K562 (cell line): ENCODE data around the gene EZH2. TPM values are rescaled to one million over a fixed set of nuclear protein-coding genes. Genes with fewer than 3 reads are reported as not detected.
A peak's percentile ranks its signal among the peaks of the same experiment; 100 is the strongest.

Experiments used
- ATAC-seq: fragments of 200-7000 bp; cut with Tn5 transposase; 3 replicates; pipeline ENCODE4 v1.9.1; 2020; ENCODE audit warnings: moderate library complexity
- BruUV-seq: library from RNA; stranded (reverse); fragments of 400-500 nt; replicated peaks from 2 replicates; lab custom pipeline; 2021; lab: Mats Ljungman, UMichigan
- CTCF ChIA-PET: fragments of 300-600 bp; formaldehyde crosslinking; extraction: SDS; loops from one replicate; lab custom pipeline; 2021; ENCODE audit warnings: low intra/inter-chr PET ratio; lab: Yijun Ruan, JAX
- POLR2A ChIA-PET: fragments of 300-600, 350-650 bp; sonication (Branson Sonifier 250); formaldehyde crosslinking; extraction: SDS; loops from one replicate; lab custom pipeline; 2021; ENCODE audit warnings: antibody characterized with exemption, inconsistent platforms; lab: Yijun Ruan, JAX
- DNase-seq, 4 experiments: peaks; one replicate each; pipeline versions ENCODE4 v3.0.0 to v3.0.0-alpha.2; 2011 to 2018; ENCODE audit warnings: low spot score in 3 of 4, mixed read lengths in 3 of 4; ENCODE audit errors: extremely low read depth in 1 of 4
- FAIRE-seq: peaks from 2 replicates; lab custom pipeline; 2011; peaks lifted over from hg19 to GRCh38; lab: Jason Lieb, UNC
- H2AFZ ChIP-seq: 2 replicates; pipeline ENCODE4 v1.6.0; 2011; ENCODE audit warnings: low read depth, low read length, control low read depth, inconsistent platforms
- H3K27ac ChIP-seq: fragments of 200-600 bp; 3 replicates; pipeline ENCODE4 v1.8.0; 2011; ENCODE audit warnings: low read depth, mild to moderate bottlenecking, control low read depth, inconsistent platforms, low read length, moderate library complexity, mixed read lengths; ENCODE audit errors: extremely low read depth
- H3K27me3 ChIP-seq, 2 experiments: fragments of 300-600 bp in 1 of 2; 2 replicates in 1 of 2; 3 replicates in 1 of 2; pipeline versions ENCODE4 v1.6.0 to v1.8.0; 2011; ENCODE audit warnings: inconsistent platforms in 2 of 2, low read length in 2 of 2, mild to moderate bottlenecking in 1 of 2, mixed read lengths in 1 of 2, moderate library complexity in 1 of 2; ENCODE audit not compliant: control insufficient read depth in 2 of 2, insufficient read depth in 2 of 2
- H3K36me3 ChIP-seq: fragments of 300-600 bp; 3 replicates; pipeline ENCODE4 v1.8.0; 2011; ENCODE audit warnings: mild to moderate bottlenecking, low read length, inconsistent platforms; ENCODE audit not compliant: control insufficient read depth, insufficient read depth
- H3K4me1 ChIP-seq, 2 experiments: fragments of 200-600 bp in 1 of 2; replicated peaks in 1 of 2; 2 replicates in 1 of 2; 3 replicates in 1 of 2; pipeline versions ENCODE4 v1.5.1 to v1.8.0; 2011; ENCODE audit warnings: inconsistent platforms in 2 of 2, low read length in 2 of 2, mild to moderate bottlenecking in 1 of 2, mixed read lengths in 1 of 2, moderate library complexity in 1 of 2; ENCODE audit not compliant: control insufficient read depth in 2 of 2, insufficient read depth in 2 of 2
- H3K4me2 ChIP-seq: 2 replicates; pipeline ENCODE4 v1.6.1; 2011; ENCODE audit warnings: low read length, control low read depth, inconsistent platforms, mixed read lengths; ENCODE audit not compliant: insufficient read depth
- H3K4me3 ChIP-seq: fragments of 200-600 bp; sonication (generic), shearing (Covaris generic); 2 replicates; pipeline ENCODE4 v1.5.1; 2016; ENCODE audit warnings: control low read depth, inconsistent platforms
- H3K79me2 ChIP-seq: fragments of 200-600 bp; 3 replicates; pipeline ENCODE4 v1.8.0; 2011; ENCODE audit warnings: low read length, inconsistent platforms; ENCODE audit not compliant: control insufficient read depth, insufficient read depth
- H3K9ac ChIP-seq, 2 experiments: 2 replicates each; pipeline versions ENCODE4 v1.6.0 to v1.6.1; 2011; ENCODE audit warnings: low read depth in 2 of 2, low read length in 2 of 2, control low read depth in 1 of 2, inconsistent platforms in 1 of 2, mild to moderate bottlenecking in 1 of 2, mixed read lengths in 1 of 2; ENCODE audit not compliant: insufficient read depth in 1 of 2
- H3K9me1 ChIP-seq: one replicate; pipeline ENCODE4 v1.6.0; 2011; ENCODE audit warnings: inconsistent platforms, mild to moderate bottlenecking, low read length, moderate library complexity; ENCODE audit not compliant: control insufficient read depth, insufficient read depth
- H3K9me3 ChIP-seq: replicated peaks from 2 replicates; pipeline ENCODE4 v1.5.1; 2011; ENCODE audit warnings: low read depth, low read length, inconsistent platforms; ENCODE audit not compliant: control insufficient read depth, insufficient read depth
- H4K20me1 ChIP-seq: replicated peaks from 2 replicates; pipeline ENCODE4 v1.6.1; 2011; ENCODE audit warnings: low read length, inconsistent platforms, mixed read lengths; ENCODE audit not compliant: control insufficient read depth, insufficient read depth
- CBFA2T3 ChIP-seq: fragments of 450-650 bp; IDR thresholded peaks from 2 replicates; pipeline ENCODE4 v1.6.1; 2017
- CEBPB ChIP-seq: fragments of 450-650 bp; IDR thresholded peaks from 2 replicates; pipeline ENCODE4 v1.6.1; 2016; ENCODE audit warnings: missing genetic modification characterization, missing compliant biosample characterization
- DLX4 ChIP-seq: fragments of 250-450 bp; sonication (Bioruptor Pico); IDR thresholded peaks from 2 replicates; pipeline ENCODE4 v1.6.1; 2021; ENCODE audit warnings: mild to moderate bottlenecking
- E2F3 ChIP-seq: fragments of 250-450 bp; sonication (Bioruptor Pico); IDR thresholded peaks from 2 replicates; pipeline ENCODE4 v1.4.0; 2020; ENCODE audit warnings: mild to moderate bottlenecking
- EHMT2 ChIP-seq: fragments of 450-650 bp; IDR thresholded peaks from 2 replicates; pipeline ENCODE4 v1.6.1; 2018; ENCODE audit warnings: antibody characterized with exemption
- GATA2 ChIP-seq: sonication (generic); formaldehyde crosslinking; IDR thresholded peaks from 2 replicates; pipeline ENCODE4 v1.4.0; 2020; ENCODE audit warnings: mild to moderate bottlenecking, missing genetic modification reagents
- GTF2F1 ChIP-seq: IDR thresholded peaks from 2 replicates; pipeline ENCODE4 v1.6.1; 2011; ENCODE audit warnings: low read depth, low read length, improper control_type of control experiment
- JUN ChIP-seq, 2 experiments: sonication (generic) in 1 of 2; formaldehyde crosslinking in 1 of 2; IDR thresholded peaks; 2 replicates each; pipeline versions ENCODE4 v1.6.1 to v1.8.0; 2012 to 2022; ENCODE audit warnings: borderline replicate concordance in 2 of 2, mild to moderate bottlenecking in 2 of 2, improper control_type of control experiment in 1 of 2, low read depth in 1 of 2, low read length in 1 of 2, missing genetic modification reagents in 1 of 2
- LCOR ChIP-seq: sonication (generic); formaldehyde crosslinking; IDR thresholded peaks from 2 replicates; pipeline ENCODE4 v1.8.0; 2022; ENCODE audit warnings: mild to moderate bottlenecking, missing genetic modification reagents
- MCM7 ChIP-seq, 2 experiments: fragments of 450-650 bp; IDR thresholded peaks; 2 replicates each; pipeline ENCODE4 v1.6.1; 2016 to 2018
- POLR2AphosphoS2 ChIP-seq: IDR thresholded peaks from 2 replicates; pipeline ENCODE4 v1.6.1; 2012; ENCODE audit warnings: low read length, improper control_type of control experiment
- PURB ChIP-seq: sonication (generic); formaldehyde crosslinking; IDR thresholded peaks from 2 replicates; pipeline ENCODE4 v1.9.0; 2021; ENCODE audit warnings: low read depth, mild to moderate bottlenecking, missing genetic modification reagents
- SETDB1 ChIP-seq: IDR thresholded peaks from one replicate; pipeline ENCODE4 v1.6.1; 2012; ENCODE audit warnings: low read length, control low read depth, inconsistent platforms
- SRF ChIP-seq, 2 experiments: fragments of 250-450, 450-650 bp in 1 of 2; sonication (Bioruptor Pico) in 1 of 2; sonication (generic) in 1 of 2; formaldehyde crosslinking; IDR thresholded peaks; 2 replicates each; pipeline versions ENCODE4 v1.5.0 to v1.5.1; 2020 to 2022; ENCODE audit warnings: mild to moderate bottlenecking in 1 of 2, missing genetic modification reagents in 1 of 2
- TAF1 ChIP-seq: IDR thresholded peaks from 2 replicates; pipeline ENCODE4 v1.6.1; 2011; ENCODE audit warnings: mild to moderate bottlenecking, low read length, moderate library complexity; ENCODE audit not compliant: insufficient read depth, control insufficient read depth, severe bottlenecking; ENCODE audit errors: extremely low read depth
- TCF7L2 ChIP-seq: fragments of 150-350 bp; IDR thresholded peaks from 2 replicates; pipeline ENCODE4 v1.6.1; 2016; ENCODE audit warnings: low read depth, mild to moderate bottlenecking, low read length, moderate library complexity
- VEZF1 ChIP-seq: fragments of 200-800 bp; sonication (Bioruptor generic); IDR thresholded peaks from 2 replicates; pipeline ENCODE4 v1.6.1; 2017; ENCODE audit warnings: missing genetic modification characterization, missing compliant biosample characterization
- ZNF121 ChIP-seq: sonication (generic); formaldehyde crosslinking; conservative IDR thresholded peaks from 2 replicates; pipeline ENCODE4 v1.8.0; 2022; ENCODE audit warnings: missing genetic modification reagents
- ZNF146 ChIP-seq: IDR thresholded peaks from one replicate; pipeline ENCODE4 v1.6.1; 2018; ENCODE audit warnings: missing compliant biosample characterization; ENCODE audit not compliant: unreplicated experiment
- ZNF239 ChIP-seq: fragments of 250-450 bp; sonication (Bioruptor Pico); IDR thresholded peaks from 2 replicates; pipeline ENCODE4 v1.4.0; 2020; ENCODE audit warnings: mild to moderate bottlenecking
- ZNF707 ChIP-seq: fragments of 250-450 bp; sonication (Bioruptor Pico); conservative IDR thresholded peaks from 2 replicates; pipeline ENCODE4 v1.8.0; 2022; ENCODE audit warnings: inconsistent platforms, mild to moderate bottlenecking, moderate library complexity
- WGBS: fragments of 100-300 bp; shearing (Covaris generic); methylation state at CpG from one replicate; pipeline ENCODE4 v1.1.6; 2016; ENCODE audit warnings: low coverage, mixed read lengths; ENCODE audit not compliant: insufficient coverage; ENCODE audit errors: missing lambda C conversion rate; 5-methylcytosine and 5-hydroxymethylcytosine counted together
- in situ Hi-C: fragments of 300-500 bp; cut with MboI; formaldehyde crosslinking; loops from 4 replicates; pipeline ENCODE4 v1.15.0; 2018; ENCODE audit warnings: inconsistent platforms, mixed read lengths
- intact Hi-C: fragments of 100-400 bp; cut with micrococcal nuclease; formaldehyde crosslinking; loops from 2 replicates; pipeline ENCODE4 v1.14.2; 2022
- polyA plus RNA-seq, 8 experiments: library from polyadenylated mRNA; depleted of rRNA in 4 of 8; stranded (reverse) in 5 of 8; unstranded in 3 of 8; fragments of >200 nt; fragmentation: Nextera tagmentation in 2 of 8; fragmentation: Illumina TruSeq in 1 of 8; extraction: Ambion mirVana in 2 of 8; extraction: Trizol in 1 of 8; gene quantifications; 2 replicates each; pipeline versions ENCODE4 v1.2.1 to v1.2.3, GENCODE V29; 2011 to 2014; ENCODE audit warnings: inconsistent platforms in 1 of 8, missing spikeins in 1 of 8
- total RNA-seq, 7 experiments: library from RNA; depleted of rRNA in 6 of 7; stranded (reverse); fragments of >200 nt in 6 of 7; fragmentation: Illumina TruSeq in 2 of 7; extraction: Trizol in 2 of 7; gene quantifications; 2 replicates each; pipeline versions ENCODE4 v1.2.1 to v1.2.3, GENCODE V29; 2011 to 2021; ENCODE audit warnings: low replicate concordance in 1 of 7
- TF ChIP-seq, protein P1 (sequence below): fragments of 450-650 bp; IDR thresholded peaks from 2 replicates; pipeline ENCODE4 v1.6.1; 2017; ENCODE audit warnings: antibody characterized with exemption

Gene EZH2
- total and polyA plus RNA-seq, 9 of the 15 experiments (the other 6 are each of a cell fraction or from before 2014, with no cell fraction given), result 48.7 to 175 (median 98.6) TPM

- intact Hi-C loops (no loop called here), in situ Hi-C loops (no loop called here)
- no peak overlapping the region for H2AFZ ChIP-seq
- H3K9me3 ChIP-seq, result no peaks in the 10 kb centered on the region
- no peak overlapping the region for H3K4me3 ChIP-seq
- H3K4me1 ChIP-seq, result peaks cover 0 to 23% of the 10 kb centered on the region in 2 experiments; a peak in 3 of 5 replicates
- no peak for FAIRE-seq
- WGBS, result 78% methylated on average over 4 of the region's 4 CpGs
- no peak overlapping the region for H3K27ac ChIP-seq
- CTCF ChIA-PET, result no interaction called here
- no peak for DNase-seq
- peaks cover 3% of the 10 kb centered on the region; the same call in 2 of the 3 replicates for H3K36me3 ChIP-seq
- BruUV-seq, result no TSS peak
- no peak overlapping the region for H3K4me2 ChIP-seq
- H4K20me1 ChIP-seq, result peaks cover 6% of the 10 kb centered on the region
- H3K79me2 ChIP-seq, result peaks cover 34% of the 10 kb centered on the region
- H3K9ac ChIP-seq, result no peak overlapping the region
- ATAC-seq, result no peak
- POLR2A ChIA-PET, result interaction anchor here (0.7 to 4.6 kb wide), 9 partner anchors 9 to 39 kb away, joined by 4 to 37 read pairs (median 5); no protein-coding TSS in a partner anchor
- H3K9me1 ChIP-seq, result no peaks in the 10 kb centered on the region
- H3K27me3 ChIP-seq, result no peaks in the 10 kb centered on the region
- TF ChIP-seq CBFA2T3, result no peak
- TF ChIP-seq CEBPB (tag), result no peak
- TF ChIP-seq, protein P1, sequence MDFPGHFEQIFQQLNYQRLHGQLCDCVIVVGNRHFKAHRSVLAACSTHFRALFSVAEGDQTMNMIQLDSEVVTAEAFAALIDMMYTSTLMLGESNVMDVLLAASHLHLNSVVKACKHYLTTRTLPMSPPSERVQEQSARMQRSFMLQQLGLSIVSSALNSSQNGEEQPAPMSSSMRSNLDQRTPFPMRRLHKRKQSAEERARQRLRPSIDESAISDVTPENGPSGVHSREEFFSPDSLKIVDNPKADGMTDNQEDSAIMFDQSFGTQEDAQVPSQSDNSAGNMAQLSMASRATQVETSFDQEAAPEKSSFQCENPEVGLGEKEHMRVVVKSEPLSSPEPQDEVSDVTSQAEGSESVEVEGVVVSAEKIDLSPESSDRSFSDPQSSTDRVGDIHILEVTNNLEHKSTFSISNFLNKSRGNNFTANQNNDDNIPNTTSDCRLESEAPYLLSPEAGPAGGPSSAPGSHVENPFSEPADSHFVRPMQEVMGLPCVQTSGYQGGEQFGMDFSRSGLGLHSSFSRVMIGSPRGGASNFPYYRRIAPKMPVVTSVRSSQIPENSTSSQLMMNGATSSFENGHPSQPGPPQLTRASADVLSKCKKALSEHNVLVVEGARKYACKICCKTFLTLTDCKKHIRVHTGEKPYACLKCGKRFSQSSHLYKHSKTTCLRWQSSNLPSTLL, result no peak
- 0 out of 2 replicates have a peak, but pooled peaks have one; percentile 43 for TF ChIP-seq PURB
- TF ChIP-seq TCF7L2, result no peak
- TF ChIP-seq ZNF146 (CRISPR knock-in tag), result peak; percentile 15
- no peak for TF ChIP-seq LCOR
- no peak for TF ChIP-seq DLX4 (CRISPR knock-in tag)
- TF ChIP-seq ZNF239 (CRISPR knock-in tag), result no peak
- no peak for TF ChIP-seq E2F3 (CRISPR knock-in tag)
- TF ChIP-seq GATA2 (CRISPR knock-in tag), result no peak
- no peak for TF ChIP-seq MCM7 (IDR thresholded peaks at IDR 0.05)
- peak; percentile 94 for TF ChIP-seq ZNF121 (CRISPR knock-in tag)
- no peak for TF ChIP-seq ZNF707 (CRISPR knock-in tag)
- no peak for TF ChIP-seq TAF1
- no peak for TF ChIP-seq EHMT2
- no peak for TF ChIP-seq GTF2F1
- TF ChIP-seq SRF (CRISPR knock-in tag; IDR thresholded peaks at IDR 0.05), result no peak
- no peak for TF ChIP-seq VEZF1 (CRISPR knock-in tag)
- no peak for TF ChIP-seq SETDB1
- TF ChIP-seq POLR2AphosphoS2, result 0 out of 2 replicates have a peak, but pooled peaks have one; percentile 43
- no peak for TF ChIP-seq JUN (IDR thresholded peaks at IDR 0.05; ENCODE audit: borderline replicate concordance, low read depth, low read length)
- no peak for TF ChIP-seq JUN (CRISPR knock-in tag; IDR thresholded peaks at IDR 0.05; ENCODE audit: borderline replicate concordance)
Observed at GRCh38 chr7:148886844-148887243, 2.8 kb upstream of the EZH2 start.
